GM10847 (cell line): ENCODE measurements around the gene CHML.

Experiments used
- POLR2A ChIP-seq: IDR thresholded peaks from 2 replicates; pipeline ENCODE4 v1.6.1; 2011; ENCODE audit not compliant: insufficient read length; ENCODE audit errors: extremely low read depth

CHML gene

DNA sequence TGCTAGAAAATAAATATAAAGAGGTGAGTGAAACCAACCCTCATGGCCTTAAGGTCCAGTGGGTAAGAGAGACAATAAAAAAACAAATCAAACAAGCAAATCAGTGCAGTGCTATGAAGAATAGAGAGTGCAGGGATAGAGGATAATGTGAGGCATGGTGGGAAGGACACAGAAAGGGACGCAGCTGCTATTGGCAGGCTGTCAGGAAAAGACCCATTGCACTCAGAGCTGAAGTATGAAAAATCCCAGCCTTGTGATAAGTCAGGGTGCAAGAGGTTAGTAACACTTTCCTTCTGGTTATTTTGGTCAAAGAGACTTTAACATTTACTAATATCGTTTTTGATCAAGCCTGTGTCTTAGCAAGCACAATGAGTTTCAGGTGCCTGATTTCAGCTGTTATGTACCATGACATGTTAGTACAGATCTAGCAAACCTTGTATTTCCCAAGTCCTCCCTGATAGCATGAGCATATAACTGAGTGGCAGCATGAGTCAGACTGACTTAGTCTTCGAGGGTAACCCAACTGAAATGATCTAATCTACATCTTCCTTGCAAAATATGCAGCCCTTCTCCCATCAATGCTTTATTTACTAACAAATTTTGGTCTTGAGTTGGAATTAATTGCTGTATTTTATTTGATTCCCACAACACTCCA is 31.7 kb downstream of the CHML start:
- no peak for TF ChIP-seq POLR2A

DNA sequence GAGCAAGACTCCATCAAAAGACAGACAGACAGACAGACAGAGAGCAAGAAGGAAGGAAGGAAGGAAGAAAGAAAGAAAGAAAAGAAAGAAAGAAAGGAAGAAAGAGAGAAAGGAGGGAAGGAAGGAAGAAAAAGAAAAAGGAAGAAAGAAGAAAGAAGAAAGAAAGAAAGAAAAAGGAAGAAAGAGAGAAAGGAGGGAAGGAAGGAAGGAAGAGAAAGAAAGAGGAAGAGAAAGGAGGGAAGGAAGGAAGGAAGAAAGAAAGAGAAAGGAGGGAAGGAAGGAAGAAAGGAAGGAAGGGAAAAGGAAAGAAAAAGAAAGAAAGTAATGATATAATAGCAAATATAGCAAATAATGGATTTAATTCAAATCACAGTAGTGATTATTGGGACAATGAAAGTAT is 32.7 kb downstream of the CHML start:
- TF ChIP-seq POLR2A = no peak

DNA sequence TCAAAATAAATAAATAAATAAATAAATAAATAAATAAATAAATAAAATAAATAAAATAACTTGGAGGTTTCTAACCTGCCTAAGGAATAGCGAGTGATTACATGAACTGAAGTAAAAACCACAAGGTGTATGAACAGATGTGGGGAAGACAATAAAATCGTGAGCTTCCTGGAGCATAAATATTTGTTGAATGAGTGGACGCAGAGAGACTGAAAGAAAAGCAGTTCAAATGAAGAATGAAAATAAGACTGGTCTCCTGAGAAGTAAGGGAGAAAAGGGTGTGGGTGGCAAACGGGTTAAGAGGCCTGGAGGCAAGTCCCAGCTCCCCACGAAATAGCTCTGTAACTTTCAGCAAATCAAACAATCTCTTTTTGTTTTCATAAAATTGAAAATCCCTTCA is 33.6 kb downstream of the CHML start:
- no peak for TF ChIP-seq POLR2A

DNA sequence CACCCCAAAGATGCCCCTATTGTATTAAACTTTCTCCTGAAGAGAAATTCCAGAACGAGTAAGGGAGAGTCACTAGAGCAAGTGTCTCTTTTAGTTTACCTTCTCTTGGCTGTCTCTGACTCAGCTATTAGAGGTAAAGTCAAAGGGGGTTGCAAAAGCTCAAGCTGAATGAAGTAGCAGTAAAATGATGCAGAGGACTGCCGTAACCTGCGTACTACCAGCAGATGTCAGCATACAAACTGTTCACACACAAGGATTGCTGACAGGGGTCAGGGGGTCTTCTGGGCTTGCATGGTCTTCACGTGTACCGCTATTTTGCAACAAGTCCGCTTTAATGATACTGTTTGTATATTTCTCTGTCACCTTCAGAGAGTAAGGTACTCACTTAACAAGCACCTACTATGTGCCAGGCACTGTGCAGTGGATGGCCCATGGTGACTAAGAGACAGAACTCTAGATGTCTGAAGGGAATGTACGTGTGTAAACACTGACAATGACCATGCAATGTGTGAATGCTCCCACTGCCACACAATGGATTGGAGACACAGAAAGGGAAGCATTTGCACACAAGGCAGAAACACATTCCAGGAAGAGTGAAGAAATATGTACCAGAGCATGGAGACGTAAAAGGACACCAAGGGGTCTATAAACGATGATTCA is 34.9 kb downstream of the CHML start:
- no peak for TF ChIP-seq POLR2A

DNA sequence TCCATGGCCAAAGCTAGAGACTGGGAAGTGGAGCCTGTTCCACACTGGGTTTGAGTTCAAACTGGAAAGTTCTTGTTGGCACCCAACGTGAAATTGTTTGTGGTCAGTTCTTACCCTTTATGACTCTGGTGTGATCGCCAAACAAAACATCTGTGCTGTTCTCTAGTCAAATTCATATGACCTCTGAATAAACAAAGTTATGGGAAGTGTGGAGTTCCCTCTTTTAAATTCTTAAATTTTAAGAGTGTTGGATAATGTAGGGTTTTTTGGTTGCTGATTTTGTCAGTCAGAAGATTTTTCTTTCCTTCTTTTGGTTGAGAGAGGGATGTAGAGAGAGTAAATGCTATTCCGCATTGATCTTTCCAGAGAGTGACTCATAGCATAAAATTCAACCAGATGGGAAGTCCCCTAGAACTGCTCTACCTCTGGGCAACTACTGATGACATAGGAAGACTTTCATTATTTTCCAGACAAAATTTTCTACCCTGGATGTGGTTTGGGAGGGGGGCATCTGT is 36.4 kb downstream of the CHML start:
- TF ChIP-seq POLR2A = no peak

DNA sequence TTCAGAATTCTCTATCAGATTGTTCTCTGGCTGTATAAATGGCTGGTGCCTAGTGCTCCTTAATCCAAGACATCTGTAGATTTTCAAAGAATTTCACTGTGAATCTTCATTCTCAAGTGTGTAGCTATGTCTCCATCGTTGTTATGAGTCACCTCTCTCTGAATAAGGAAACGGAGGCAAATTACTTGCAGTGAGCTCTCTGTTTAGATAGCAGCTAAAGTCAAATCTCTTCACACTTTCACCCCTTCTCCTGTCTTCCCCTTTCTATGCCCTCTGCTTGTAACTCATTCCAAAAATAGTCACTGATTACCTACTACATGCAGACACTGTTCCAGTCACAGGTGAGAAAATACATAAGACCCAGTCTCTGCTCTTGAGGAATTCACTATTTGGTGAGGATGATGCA is 39.7 kb downstream of the CHML start:
- no peak for TF ChIP-seq POLR2A

DNA sequence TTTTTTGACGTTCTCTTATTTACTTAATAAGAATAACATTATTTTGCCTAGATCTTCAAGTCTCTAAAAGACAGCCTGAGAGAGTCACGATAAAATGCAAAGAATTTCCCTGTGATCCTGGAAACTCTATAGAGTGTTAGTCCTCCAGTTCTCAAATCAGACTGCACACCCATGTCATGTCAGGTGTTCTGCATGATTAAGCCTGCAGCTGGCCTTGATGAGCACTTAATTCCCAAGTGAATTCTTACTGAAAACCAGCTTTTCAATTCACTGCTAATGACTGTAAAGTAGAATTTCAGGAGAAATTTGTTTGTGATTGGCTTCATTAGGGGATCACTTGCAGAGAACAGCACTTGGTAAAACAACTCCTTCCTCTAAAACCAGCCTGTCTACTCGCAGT is 41.9 kb downstream of the CHML start:
- TF ChIP-seq POLR2A = no peak

DNA sequence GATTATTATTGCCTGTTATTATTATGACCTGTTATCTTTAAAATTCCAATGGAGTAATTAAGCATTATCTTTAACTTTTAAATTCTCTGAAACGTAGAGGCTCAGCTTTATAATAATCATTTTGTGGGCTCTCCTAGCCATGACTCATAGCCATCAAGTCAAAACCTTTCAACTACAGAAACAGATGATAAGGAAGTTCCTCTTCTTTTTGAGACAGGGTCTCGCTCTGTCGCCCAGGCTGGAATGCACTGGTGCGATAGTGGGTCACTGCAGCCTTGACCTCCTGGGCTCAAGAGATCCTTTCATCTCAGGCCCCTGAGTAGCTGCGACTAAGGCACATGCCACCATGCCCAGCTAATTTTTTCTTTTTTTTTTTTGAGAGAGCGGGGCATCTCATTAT is 43.5 kb downstream of the CHML start:
- no peak for TF ChIP-seq POLR2A

DNA sequence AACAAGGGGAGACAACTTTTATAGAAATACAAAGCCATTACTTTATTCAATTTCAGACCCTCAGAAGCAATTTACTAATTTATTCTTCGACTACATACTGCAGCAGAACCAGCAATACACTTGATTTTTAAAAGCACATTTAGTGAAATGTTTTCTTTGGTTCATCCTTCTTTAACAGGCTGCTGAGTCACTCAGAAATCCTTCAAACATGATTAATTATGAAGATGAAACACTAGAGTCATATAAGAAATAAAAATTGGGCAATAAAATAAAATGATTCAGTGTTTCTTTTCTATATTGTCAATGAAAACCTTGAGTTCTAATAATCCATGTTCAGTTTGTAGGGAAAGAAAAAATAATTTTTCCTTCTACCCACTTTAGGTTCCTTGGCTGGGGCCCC is 47.0 kb downstream of the CHML start:
- no peak for TF ChIP-seq POLR2A

DNA sequence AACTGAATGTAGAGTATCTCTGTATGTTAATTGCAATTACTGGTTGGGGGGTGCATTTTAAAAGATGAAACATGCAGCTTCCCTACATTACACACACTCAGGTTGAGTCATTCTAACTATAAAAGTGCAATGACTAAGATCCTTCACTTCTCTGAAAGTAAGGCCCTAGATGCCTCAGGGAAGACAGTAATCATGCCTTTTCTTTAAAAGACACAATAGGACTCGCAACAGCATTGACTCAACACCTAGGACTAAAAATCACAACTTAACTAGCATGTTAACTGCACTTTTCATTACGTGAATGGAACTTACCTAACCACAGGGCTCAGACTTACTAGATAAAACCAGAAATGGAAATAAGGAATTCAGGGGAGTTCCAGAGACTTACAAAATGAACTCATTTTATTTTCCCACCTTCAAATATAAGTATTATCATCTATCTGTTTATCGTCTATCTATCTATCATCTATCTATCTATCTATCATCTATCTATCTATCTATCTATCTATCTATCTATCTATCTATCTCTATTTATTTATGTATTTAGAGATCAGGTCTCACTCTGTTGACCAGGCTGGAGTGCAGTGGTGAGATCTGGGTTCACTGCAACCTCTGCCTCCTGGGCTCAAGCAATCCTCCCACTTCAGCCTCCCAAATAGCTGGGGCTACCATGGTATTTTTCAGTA is 47.8 kb downstream of the CHML start:
- no peak for TF ChIP-seq POLR2A

DNA sequence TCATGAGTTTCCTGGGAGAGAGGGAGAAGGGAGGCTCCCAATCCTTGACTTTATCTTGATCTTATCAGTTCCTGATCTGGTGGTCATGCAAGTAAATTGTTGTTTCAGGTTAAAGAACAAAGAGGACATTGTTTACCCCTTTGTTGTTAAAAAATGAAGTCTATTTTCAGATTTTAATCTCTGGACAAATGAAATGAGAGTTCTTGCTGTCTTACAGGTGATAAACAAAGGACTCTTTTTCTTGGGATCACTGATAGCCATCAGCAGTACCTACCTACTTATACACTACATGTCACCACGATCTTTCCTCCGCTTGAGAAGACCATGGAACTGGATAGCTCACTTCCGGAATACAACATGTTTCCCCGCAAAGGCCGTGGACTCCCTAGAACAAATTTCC is 48.4 kb downstream of the CHML start:
- TF ChIP-seq POLR2A = no peak

DNA sequence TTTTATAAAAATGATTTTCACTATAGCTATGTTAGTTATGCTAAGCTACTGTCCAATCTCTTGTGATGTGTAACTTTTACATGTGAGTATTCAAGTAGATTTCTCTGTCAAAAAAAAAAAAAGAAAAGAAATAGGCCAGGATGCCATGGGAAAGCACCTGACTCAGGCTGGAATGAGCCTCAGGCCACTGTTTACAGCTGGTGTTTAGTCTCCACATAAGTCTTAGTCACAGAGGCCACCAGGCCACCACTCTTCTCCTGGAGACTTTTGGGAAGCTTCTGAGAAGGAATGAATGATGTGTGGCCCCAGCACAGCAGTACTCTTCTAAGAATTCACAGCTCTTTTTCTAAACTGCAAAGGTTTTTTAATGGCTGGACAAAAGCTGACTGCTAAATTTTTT is 48.9 kb downstream of the CHML start:
- TF ChIP-seq POLR2A = no peak

DNA sequence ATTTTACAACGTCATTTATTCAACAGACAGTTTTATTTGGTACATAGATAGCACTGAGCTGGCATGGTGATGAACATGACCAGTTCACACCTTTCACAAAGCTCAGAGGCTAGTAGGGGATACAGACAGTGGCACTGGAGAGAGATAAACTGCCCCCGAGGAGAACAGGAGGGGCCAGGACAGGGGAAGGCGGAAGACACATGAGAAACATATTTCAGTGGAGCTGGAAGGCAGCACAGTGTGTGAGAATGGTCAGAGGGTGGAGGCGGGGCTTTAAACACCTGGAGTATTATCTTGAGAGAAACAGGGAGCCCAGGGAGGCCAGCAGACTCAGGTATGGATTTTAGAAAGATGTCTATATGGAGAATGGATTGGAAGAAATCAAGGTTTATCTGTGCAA is 49.5 kb downstream of the CHML start:
- no peak for TF ChIP-seq POLR2A
